HG03280 (cell line): ENCODE results near the gene PCDHB13.

ENCODE experiments used
- ATAC-seq: cut with Tn5 transposase; IDR thresholded peaks from one replicate; pipeline ENCODE4 v1.9.1; 2021; ENCODE audit warnings: mild to moderate bottlenecking, moderate library complexity; ENCODE audit not compliant: unreplicated experiment

PCDHB13 gene

GRCh38 chr5:141260458-141261237, 46.9 kb downstream of the PCDHB13 start:
- no peak for ATAC-seq

GRCh38 chr5:141261238-141261546, 47.5 kb downstream of the PCDHB13 start:
- no peak for ATAC-seq
